HepG2 (cell line): Measurements from ENCODE around the gene AHCY. TPM values are rescaled to one million over a fixed set of nuclear protein-coding genes. Genes with fewer than 3 reads are reported as not detected.
A peak's percentile ranks its signal among the peaks of the same experiment; 100 is the strongest.
"Not testable (repeated sequence)": the region's sequence is repeated elsewhere in the genome, so short reads cannot be mapped to it uniquely, and the experiment has no call there.

Experiments
- ATAC-seq: fragments of 200-7000 bp; cut with Tn5 transposase; 3 replicates; pipeline ENCODE4 v1.9.1; 2020; ENCODE audit warnings: mild to moderate bottlenecking, moderate library complexity
- BruUV-seq: library from RNA; stranded (reverse); fragments of 400-500 nt; replicated peaks from 2 replicates; lab custom pipeline; 2021; lab: Mats Ljungman, UMichigan
- CTCF ChIA-PET: fragments of 300-600 bp; formaldehyde crosslinking; extraction: SDS; loops from one replicate; lab custom pipeline; 2021; ENCODE audit warnings: low total read pairs, inconsistent platforms, low intra/inter-chr PET ratio; lab: Yijun Ruan, JAX
- POLR2A ChIA-PET: fragments of 350-600 bp; sonication (Branson Sonifier 250); formaldehyde crosslinking; loops from one replicate; lab custom pipeline; 2020; ENCODE audit warnings: antibody characterized with exemption, inconsistent platforms; lab: Yijun Ruan, JAX
- DNase-seq: peaks from one replicate; pipeline ENCODE4 v3.0.0-alpha.2; 2015; ENCODE audit warnings: low spot score
- FAIRE-seq: peaks from 3 replicates; lab custom pipeline; 2011; peaks lifted over from hg19 to GRCh38; lab: Jason Lieb, UNC
- H2AFZ ChIP-seq: one replicate; pipeline ENCODE4 v1.6.1; 2011; ENCODE audit warnings: low read length, inconsistent platforms
- H3K27ac ChIP-seq: fragments of 300-600 bp; 3 replicates; pipeline ENCODE4 v1.8.0; 2011; ENCODE audit warnings: mixed run types, mild to moderate bottlenecking, mixed read lengths, low read length, inconsistent platforms; ENCODE audit not compliant: insufficient read depth; ENCODE audit errors: extremely low read length
- H3K27me3 ChIP-seq, 2 experiments: fragments of 200-600 bp in 1 of 2; 2 replicates in 1 of 2; 3 replicates in 1 of 2; pipeline versions ENCODE4 v1.6.0 to v1.8.0; 2011; ENCODE audit warnings: low read length in 2 of 2, mild to moderate bottlenecking in 2 of 2, moderate library complexity in 2 of 2, inconsistent platforms in 1 of 2; ENCODE audit not compliant: insufficient read depth in 2 of 2, control insufficient read depth in 1 of 2
- H3K36me3 ChIP-seq, 2 experiments: fragments of 200-600 bp in 1 of 2; replicated peaks in 1 of 2; 2 replicates in 1 of 2; 3 replicates in 1 of 2; pipeline versions ENCODE4 v1.5.1 to v1.8.0; 2011; ENCODE audit warnings: low read length in 2 of 2, inconsistent platforms in 1 of 2; ENCODE audit not compliant: insufficient read depth in 2 of 2, control insufficient read depth in 1 of 2
- H3K4me1 ChIP-seq: 2 replicates; pipeline ENCODE4 v1.5.1; 2012; ENCODE audit warnings: low read length, inconsistent platforms; ENCODE audit not compliant: insufficient read depth
- H3K4me2 ChIP-seq: 2 replicates; pipeline ENCODE4 v1.6.0; 2011; ENCODE audit warnings: low read depth, low read length, inconsistent platforms
- H3K4me3 ChIP-seq, 3 experiments: fragments of 200-600 bp in 1 of 3; sonication (generic), shearing (Covaris generic) in 1 of 3; replicated peaks in 1 of 3; 2 replicates each; pipeline ENCODE4 v1.5.1; 2011 to 2016; ENCODE audit warnings: low read length in 3 of 3, inconsistent platforms in 2 of 3, low read depth in 2 of 3, mild to moderate bottlenecking in 2 of 3, control low read depth in 1 of 3, mixed read lengths in 1 of 3; ENCODE audit not compliant: insufficient read depth in 1 of 3
- H3K79me2 ChIP-seq: one replicate; pipeline ENCODE4 v1.6.1; 2011; ENCODE audit warnings: low read length, inconsistent platforms; ENCODE audit not compliant: insufficient read depth
- H3K9ac ChIP-seq: 2 replicates; pipeline ENCODE4 v1.6.0; 2011; ENCODE audit warnings: mild to moderate bottlenecking, low read depth, low read length, inconsistent platforms; ENCODE audit not compliant: insufficient read depth
- H3K9me3 ChIP-seq: 2 replicates; pipeline ENCODE4 v1.5.1; 2012; ENCODE audit warnings: mild to moderate bottlenecking, low read length
- H4K20me1 ChIP-seq: 2 replicates; pipeline ENCODE4 v1.6.0; 2011; ENCODE audit warnings: inconsistent platforms, mild to moderate bottlenecking, low read length, moderate library complexity; ENCODE audit not compliant: insufficient read depth
- PRPF4 ChIP-seq: fragments of 200-400 bp; formaldehyde crosslinking; IDR thresholded peaks from 2 replicates; pipeline ENCODE4 v1.6.1; 2016; ENCODE audit warnings: low read length, low read depth; ENCODE audit not compliant: poor library complexity, severe bottlenecking
- SRSF1 ChIP-seq: fragments of 200-400 bp; formaldehyde crosslinking; optimal IDR thresholded peaks from 2 replicates; pipeline ENCODE3; 2017; ENCODE audit warnings: mild to moderate bottlenecking, low read depth, low read length, moderate library complexity
- TAF15 ChIP-seq: fragments of 200-400 bp; formaldehyde crosslinking; IDR thresholded peaks from one replicate; pipeline ENCODE4 v1.6.1; 2018; ENCODE audit warnings: mild to moderate bottlenecking, low read depth, low read length; ENCODE audit not compliant: poor library complexity, severe bottlenecking
- ZBTB33 ChIP-seq: sonication (generic); formaldehyde crosslinking; IDR thresholded peaks from 2 replicates; pipeline ENCODE4 v1.4.0; 2020; ENCODE audit warnings: missing genetic modification reagents
- ZBTB38 ChIP-seq: sonication (generic); formaldehyde crosslinking; IDR thresholded peaks from 2 replicates; pipeline ENCODE4 v1.5.1; 2020; ENCODE audit warnings: mild to moderate bottlenecking, missing genetic modification reagents
- ZMYM3 ChIP-seq: sonication (generic); formaldehyde crosslinking; IDR thresholded peaks from 2 replicates; pipeline ENCODE4 v1.5.1; 2020; ENCODE audit warnings: mild to moderate bottlenecking, missing genetic modification reagents
- WGBS: methylation state at CpG from one replicate; pipeline ENCODE4 v1.1.6; 2017; ENCODE audit warnings: low lambda C conversion rate; 5-methylcytosine and 5-hydroxymethylcytosine counted together
- in situ Hi-C: cut with HindIII; loops from 2 replicates; pipeline ENCODE4 v1.10.0; 2017; ENCODE audit warnings: low pct_unique_long_range_greater_than_20kb; ENCODE audit not compliant: extremely low pct_ligation_motif_present
- intact Hi-C: fragments of 100-400 bp; cut with micrococcal nuclease; formaldehyde crosslinking; loops from one replicate; pipeline ENCODE4 v1.10.0; 2022; ENCODE audit not compliant: unreplicated experiment
- polyA plus RNA-seq, 8 experiments: library from polyadenylated mRNA; depleted of rRNA in 3 of 8; stranded (reverse) in 7 of 8; unstranded in 1 of 8; fragments of >200 nt; fragmentation: Illumina TruSeq in 4 of 8; extraction: Trizol in 4 of 8; gene quantifications; 2 replicates each; pipeline versions ENCODE4 v1.2.1 to v1.2.3, GENCODE V29; 2011 to 2016; ENCODE audit warnings: low read depth in 4 of 8, missing spikeins in 1 of 8, mixed read lengths in 1 of 8; ENCODE audit not compliant: insufficient read depth in 1 of 8
- total RNA-seq, 5 experiments: library from RNA; depleted of rRNA; stranded (reverse); fragments of >200 nt; fragmentation: Illumina TruSeq; extraction: Trizol; gene quantifications; 2 replicates each; pipeline ENCODE4 v1.2.3, GENCODE V29; 2016; ENCODE audit warnings: low read depth in 1 of 5
- TF ChIP-seq, protein P1 (sequence below): sonication (generic); formaldehyde crosslinking; IDR thresholded peaks from 2 replicates; pipeline ENCODE4 v1.4.0; 2020; ENCODE audit warnings: mild to moderate bottlenecking, missing genetic modification reagents, borderline replicate concordance
- TF ChIP-seq, protein P2 (sequence below): sonication (generic); formaldehyde crosslinking; IDR thresholded peaks from 2 replicates; pipeline ENCODE4 v1.5.0; 2020; ENCODE audit warnings: mild to moderate bottlenecking, missing genetic modification reagents

AHCY gene
- total and polyA plus RNA-seq, 2 of the 13 experiments (the other 11 are each of a cell fraction or from before 2014, with no cell fraction given), result 407 to 419 TPM

GRCh38 chr20:34328928-34329677, 25.9 kb upstream of the AHCY start:
- Histone ChIP-seq H3K36me3 (no peaks in the 10 kb centered on the region), H3K4me2 (no peak overlapping the region), H4K20me1 (no peaks in the 10 kb centered on the region), H3K9ac (no peak overlapping the region), H3K9me3 (no peaks in the 10 kb centered on the region), H3K4me1 (peaks cover 55% of the 10 kb centered on the region), H3K27ac (no peak overlapping the region), H3K4me3 (no peak overlapping the region), H3K79me2 (no peaks in the 10 kb centered on the region), H2AFZ (no peak overlapping the region), H3K27me3 (0 out of 5 replicates have a peak, but pooled peaks cover 0 to 2% of the 10 kb centered on the region in 2 experiments)
- no peak for FAIRE-seq
- CTCF ChIA-PET, result no interaction called here
- DNase-seq, result no peak
- intact Hi-C loops, result no loop called here
- POLR2A ChIA-PET, result interaction anchor here (0.7 to 1.5 kb wide), 3 partner anchors 9 to 26 kb away, joined by 3 to 4 read pairs (median 3); partner anchors contain the start of gene AHCY
- BruUV-seq, result no TSS peak
- TF ChIP-seq ZBTB38 (CRISPR knock-in tag), result 0 out of 2 replicates have a peak, but pooled peaks have one; percentile 31
- peak; percentile 30; the same call in 1 of the 2 replicates for TF ChIP-seq ZMYM3
- TF ChIP-seq, protein P1, sequence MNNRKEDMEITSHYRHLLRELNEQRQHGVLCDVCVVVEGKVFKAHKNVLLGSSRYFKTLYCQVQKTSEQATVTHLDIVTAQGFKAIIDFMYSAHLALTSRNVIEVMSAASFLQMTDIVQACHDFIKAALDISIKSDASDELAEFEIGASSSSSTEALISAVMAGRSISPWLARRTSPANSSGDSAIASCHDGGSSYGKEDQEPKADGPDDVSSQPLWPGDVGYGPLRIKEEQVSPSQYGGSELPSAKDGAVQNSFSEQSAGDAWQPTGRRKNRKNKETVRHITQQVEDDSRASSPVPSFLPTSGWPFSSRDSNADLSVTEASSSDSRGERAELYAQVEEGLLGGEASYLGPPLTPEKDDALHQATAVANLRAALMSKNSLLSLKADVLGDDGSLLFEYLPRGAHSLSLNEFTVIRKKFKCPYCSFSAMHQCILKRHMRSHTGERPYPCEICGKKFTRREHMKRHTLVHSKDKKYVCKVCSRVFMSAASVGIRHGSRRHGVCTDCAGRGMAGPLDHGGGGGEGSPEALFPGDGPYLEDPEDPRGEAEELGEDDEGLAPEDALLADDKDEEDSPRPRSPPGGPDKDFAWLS, result no peak
- TF ChIP-seq ZBTB33 (CRISPR knock-in tag), result peak; percentile 77
- no peak for TF ChIP-seq SRSF1
- TF ChIP-seq PRPF4, result peak; percentile 22
- TF ChIP-seq, protein P2, sequence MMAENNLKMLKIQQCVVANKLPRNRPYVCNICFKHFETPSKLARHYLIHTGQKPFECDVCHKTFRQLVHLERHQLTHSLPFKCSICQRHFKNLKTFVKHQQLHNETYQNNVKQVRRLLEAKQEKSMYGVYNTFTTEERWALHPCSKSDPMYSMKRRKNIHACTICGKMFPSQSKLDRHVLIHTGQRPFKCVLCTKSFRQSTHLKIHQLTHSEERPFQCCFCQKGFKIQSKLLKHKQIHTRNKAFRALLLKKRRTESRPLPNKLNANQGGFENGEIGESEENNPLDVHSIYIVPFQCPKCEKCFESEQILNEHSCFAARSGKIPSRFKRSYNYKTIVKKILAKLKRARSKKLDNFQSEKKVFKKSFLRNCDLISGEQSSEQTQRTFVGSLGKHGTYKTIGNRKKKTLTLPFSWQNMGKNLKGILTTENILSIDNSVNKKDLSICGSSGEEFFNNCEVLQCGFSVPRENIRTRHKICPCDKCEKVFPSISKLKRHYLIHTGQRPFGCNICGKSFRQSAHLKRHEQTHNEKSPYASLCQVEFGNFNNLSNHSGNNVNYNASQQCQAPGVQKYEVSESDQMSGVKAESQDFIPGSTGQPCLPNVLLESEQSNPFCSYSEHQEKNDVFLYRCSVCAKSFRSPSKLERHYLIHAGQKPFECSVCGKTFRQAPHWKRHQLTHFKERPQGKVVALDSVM, result peak; percentile 98
- TF ChIP-seq TAF15, result no peak
- 61% methylated on average over 9 of the region's 9 CpGs for WGBS
- ATAC-seq, result no peak
- in situ Hi-C loops, result no loop called here

DNA sequence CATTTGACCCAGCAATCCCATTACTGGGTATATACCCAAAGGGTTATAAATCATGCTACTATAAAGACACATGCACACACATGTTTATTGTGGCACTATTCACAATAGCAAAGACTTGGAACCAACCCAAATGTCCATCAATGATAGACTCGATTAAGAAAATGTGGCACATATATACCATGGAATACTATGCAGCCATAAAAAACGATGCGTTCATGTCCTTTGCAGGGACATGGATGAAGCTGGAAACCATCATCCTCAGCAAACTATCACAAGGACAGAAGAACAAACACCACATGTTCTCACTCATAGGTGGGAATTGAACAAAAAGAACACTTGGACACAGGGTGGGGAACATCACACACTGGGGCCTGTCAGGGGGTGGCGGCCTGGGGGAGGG, 25.1 kb upstream of the AHCY start:
- FAIRE-seq, H3K36me3 ChIP-seq, CTCF ChIA-PET, DNase-seq, H3K27ac ChIP-seq, ATAC-seq, H4K20me1 ChIP-seq, H3K4me3 ChIP-seq, H3K4me2 ChIP-seq, H3K27me3 ChIP-seq, H2AFZ ChIP-seq, H3K9ac ChIP-seq, intact Hi-C loops, H3K79me2 ChIP-seq, H3K9me3 ChIP-seq, BruUV-seq, in situ Hi-C loops: not testable (repeated sequence)
- H3K4me1 ChIP-seq, result peaks cover 56% of the 10 kb centered on the region
- POLR2A ChIA-PET, result interaction anchor here (1.5 kb wide), 1 partner anchor 10 kb away, joined by 3 read pairs; no protein-coding TSS in a partner anchor
- 86% methylated on average over 4 of the region's 4 CpGs for WGBS
